OCI-LY3 (cell line): ENCODE measurements around the gene RFX4.

Experiments
- EZH2phosphoT487 ChIP-seq: fragments of 200-600 bp; shearing (Covaris generic); IDR thresholded peaks from 2 replicates; pipeline ENCODE4 v1.6.1; 2018; ENCODE audit warnings: antibody characterized with exemption, mixed run types, low read depth
- TF ChIP-seq, protein P1 (sequence below): fragments of 200-600, 300-600 bp; sonication (generic); IDR thresholded peaks from 2 replicates; pipeline ENCODE4 v1.5.1; 2014; ENCODE audit warnings: antibody characterized with exemption, low read length, low read depth

GRCh38 chr12:106723416-106723815 is 140.6 kb downstream of the RFX4 start:
- TF ChIP-seq, protein P1, sequence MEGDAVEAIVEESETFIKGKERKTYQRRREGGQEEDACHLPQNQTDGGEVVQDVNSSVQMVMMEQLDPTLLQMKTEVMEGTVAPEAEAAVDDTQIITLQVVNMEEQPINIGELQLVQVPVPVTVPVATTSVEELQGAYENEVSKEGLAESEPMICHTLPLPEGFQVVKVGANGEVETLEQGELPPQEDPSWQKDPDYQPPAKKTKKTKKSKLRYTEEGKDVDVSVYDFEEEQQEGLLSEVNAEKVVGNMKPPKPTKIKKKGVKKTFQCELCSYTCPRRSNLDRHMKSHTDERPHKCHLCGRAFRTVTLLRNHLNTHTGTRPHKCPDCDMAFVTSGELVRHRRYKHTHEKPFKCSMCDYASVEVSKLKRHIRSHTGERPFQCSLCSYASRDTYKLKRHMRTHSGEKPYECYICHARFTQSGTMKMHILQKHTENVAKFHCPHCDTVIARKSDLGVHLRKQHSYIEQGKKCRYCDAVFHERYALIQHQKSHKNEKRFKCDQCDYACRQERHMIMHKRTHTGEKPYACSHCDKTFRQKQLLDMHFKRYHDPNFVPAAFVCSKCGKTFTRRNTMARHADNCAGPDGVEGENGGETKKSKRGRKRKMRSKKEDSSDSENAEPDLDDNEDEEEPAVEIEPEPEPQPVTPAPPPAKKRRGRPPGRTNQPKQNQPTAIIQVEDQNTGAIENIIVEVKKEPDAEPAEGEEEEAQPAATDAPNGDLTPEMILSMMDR: no peak
- no peak for TF ChIP-seq EZH2phosphoT487
